GM19324 (cell line): ENCODE data around the gene TBC1D21.

Experiments
- ATAC-seq: cut with Tn5 transposase; IDR thresholded peaks from one replicate; pipeline ENCODE4 v1.9.1; 2021; ENCODE audit warnings: mild to moderate bottlenecking, moderate library complexity; ENCODE audit not compliant: unreplicated experiment, low FRiP score

Gene TBC1D21

GRCh38 chr15:73888224-73889041 is 15.1 kb downstream of the TBC1D21 start:
- no peak for ATAC-seq

GRCh38 chr15:73889053-73889761 is 15.8 kb downstream of the TBC1D21 start:
- no peak for ATAC-seq

- no peak for ATAC-seq
These were observed 16.4 kb downstream of the TBC1D21 start for GRCh38 chr15:73889762-73890124.

- ATAC-seq, result no peak
These were observed 18.3 kb downstream of the TBC1D21 start for GRCh38 chr15:73891328-73892315.

- ATAC-seq, result no peak
These were observed 19.3 kb downstream of the TBC1D21 start for GRCh38 chr15:73892446-73893226.

- no peak for ATAC-seq
These were observed 20.9 kb downstream of the TBC1D21 start for GRCh38 chr15:73894133-73894814.

GRCh38 chr15:73897441-73898261 is 24.3 kb downstream of the TBC1D21 start:
- no peak for ATAC-seq

- no peak for ATAC-seq
These were observed 26.1 kb downstream of the TBC1D21 start for GRCh38 chr15:73899197-73900094.

- ATAC-seq, result no peak
These were observed 26.8 kb downstream of the TBC1D21 start for GRCh38 chr15:73900095-73900712.

GRCh38 chr15:73901126-73901810 is 27.9 kb downstream of the TBC1D21 start:
- ATAC-seq, result no peak

GRCh38 chr15:73902121-73903020 is 29.0 kb downstream of the TBC1D21 start:
- no peak for ATAC-seq

GRCh38 chr15:73904026-73904815 is 30.9 kb downstream of the TBC1D21 start:
- no peak for ATAC-seq

- ATAC-seq, result no peak
These were observed 32.0 kb downstream of the TBC1D21 start for GRCh38 chr15:73905225-73905827.

- no peak for ATAC-seq
These were observed 33.1 kb downstream of the TBC1D21 start for GRCh38 chr15:73906346-73907034.
